Keratinocyte (primary cell): ENCODE measurements around the gene RASSF7. TPM values are rescaled to one million over a fixed set of nuclear protein-coding genes. Genes with fewer than 3 reads are reported as not detected.

Experiments
- DNase-seq: peaks from one replicate; pipeline ENCODE4 v3.0.0-alpha.2; 2011; ENCODE audit warnings: low read depth, missing footprints, low spot score
- FAIRE-seq: peaks from 2 replicates; lab custom pipeline; 2011; peaks lifted over from hg19 to GRCh38; lab: Jason Lieb, UNC
- H2AFZ ChIP-seq: 2 replicates; pipeline ENCODE4 v1.6.0; 2012; ENCODE audit warnings: low read length, control low read depth, inconsistent platforms; ENCODE audit not compliant: control insufficient read depth
- H3K27ac ChIP-seq: 2 replicates; pipeline ENCODE4 v1.5.1; 2011; ENCODE audit warnings: low read length; ENCODE audit not compliant: control insufficient read depth, insufficient read depth
- H3K27me3 ChIP-seq: 3 replicates; pipeline ENCODE4 v1.6.0; 2011; ENCODE audit warnings: low read length; ENCODE audit not compliant: control insufficient read depth, insufficient read depth; ENCODE audit errors: extremely low read depth
- H3K36me3 ChIP-seq, 2 experiments: 2 replicates in 1 of 2; 3 replicates in 1 of 2; pipeline ENCODE4 v1.5.1; 2011; ENCODE audit warnings: low read length in 2 of 2, mild to moderate bottlenecking in 1 of 2; ENCODE audit not compliant: control insufficient read depth in 2 of 2, insufficient read depth in 2 of 2; ENCODE audit errors: extremely low read depth in 1 of 2
- H3K4me1 ChIP-seq: 3 replicates; pipeline ENCODE4 v1.5.1; 2011; ENCODE audit warnings: low read length; ENCODE audit not compliant: control insufficient read depth, insufficient read depth; ENCODE audit errors: extremely low read depth
- H3K4me2 ChIP-seq: 3 replicates; pipeline ENCODE4 v1.6.0; 2011; ENCODE audit warnings: low read depth, low read length; ENCODE audit not compliant: control insufficient read depth, insufficient read depth; ENCODE audit errors: extremely low read depth
- H3K4me3 ChIP-seq, 3 experiments: fragments of 200-600 bp in 1 of 3; sonication (generic) in 1 of 3; 2 replicates in 2 of 3; 3 replicates in 1 of 3; pipeline ENCODE4 v1.5.1; 2011 to 2016; ENCODE audit warnings: low read length in 3 of 3, mild to moderate bottlenecking in 3 of 3, control low read depth in 2 of 3, inconsistent platforms in 1 of 3, low read depth in 1 of 3, mixed read lengths in 1 of 3, mixed run types in 1 of 3, moderate library complexity in 1 of 3; ENCODE audit not compliant: control insufficient read depth in 2 of 3, insufficient read depth in 2 of 3; ENCODE audit errors: extremely low read depth in 1 of 3
- H3K79me2 ChIP-seq: 2 replicates; pipeline ENCODE4 v1.6.0; 2012; ENCODE audit warnings: low read length; ENCODE audit not compliant: control insufficient read depth, insufficient read depth
- H3K9ac ChIP-seq: 3 replicates; pipeline ENCODE4 v1.6.0; 2011; ENCODE audit warnings: low read length; ENCODE audit not compliant: control insufficient read depth, insufficient read depth; ENCODE audit errors: extremely low read depth
- H3K9me1 ChIP-seq: 3 replicates; pipeline ENCODE4 v1.6.0; 2011; ENCODE audit warnings: low read length; ENCODE audit not compliant: control insufficient read depth, insufficient read depth; ENCODE audit errors: extremely low read depth
- H3K9me3 ChIP-seq: 2 replicates; pipeline ENCODE4 v1.5.1; 2012; ENCODE audit warnings: low read depth, low read length; ENCODE audit not compliant: control insufficient read depth
- H4K20me1 ChIP-seq: 3 replicates; pipeline ENCODE4 v1.6.0; 2011; ENCODE audit warnings: low read length; ENCODE audit not compliant: control insufficient read depth, insufficient read depth; ENCODE audit errors: extremely low read depth
- CTCF ChIP-seq, 3 experiments: IDR thresholded peaks in 1 of 3; conservative IDR thresholded peaks in 1 of 3; optimal IDR thresholded peaks in 1 of 3; 2 replicates in 2 of 3; 3 replicates in 1 of 3; pipeline versions ENCODE3 to v1.5.1; 2011; ENCODE audit warnings: low read length in 3 of 3, mild to moderate bottlenecking in 3 of 3, moderate library complexity in 2 of 3, control low read depth in 1 of 3, inconsistent platforms in 1 of 3; ENCODE audit not compliant: insufficient read depth in 2 of 3; ENCODE audit errors: extremely low read depth in 1 of 3
- EZH2 ChIP-seq: IDR thresholded peaks from one replicate; pipeline ENCODE4 v1.6.1; 2012; ENCODE audit warnings: inconsistent platforms, mild to moderate bottlenecking, low read length, moderate library complexity
- dilution Hi-C: fragments of 300-500 bp; cut with MboI; formaldehyde crosslinking; loops from one replicate; pipeline ENCODE4 v1.7.0; 2020; ENCODE audit warnings: low sequenced_read_pairs; ENCODE audit not compliant: extremely low pct_ligation_motif_present
- polyA plus RNA-seq, 5 experiments: library from polyadenylated mRNA; depleted of rRNA in 3 of 5; stranded (reverse) in 3 of 5; stranded (forward) in 1 of 5; unstranded in 1 of 5; fragments of >200 nt; gene quantifications; 1 replicate in 1 of 5; 2 replicates in 3 of 5; 3 replicates in 1 of 5; pipeline versions ENCODE4 v1.2.1 to v1.2.3, GENCODE V29; 2011 to 2012; ENCODE audit warnings: missing spikeins in 2 of 5, low read depth in 1 of 5, low replicate concordance in 1 of 5

The RASSF7 gene
- polyA plus RNA-seq, 1 donor (not counting 4 experiments of a cell fraction or from before 2014, with no cell fraction given): 24.3 TPM

- Histone ChIP-seq H3K27me3 (no peaks in the 10 kb centered on the region), H3K36me3 (peaks cover 6 to 9% of the 10 kb centered on the region in 2 experiments), H3K27ac (peak overlapping the region; percentile 90), H3K4me1 (peaks cover 20% of the 10 kb centered on the region), H2AFZ (no peak overlapping the region), H3K79me2 (no peaks in the 10 kb centered on the region), H3K4me3 (no peak overlapping the region), H4K20me1 (no peaks in the 10 kb centered on the region), H3K4me2 (peak overlapping the region; percentile 45), H3K9ac (peak overlapping the region; percentile 60), H3K9me1 (no peaks in the 10 kb centered on the region), H3K9me3 (peaks cover 3% of the 10 kb centered on the region)
- no peak for TF ChIP-seq EZH2
- TF ChIP-seq CTCF (optimal IDR thresholded peaks at IDR 0.05 in 1 of 3, IDR thresholded peaks at IDR 0.05 in 1 of 3, conservative IDR thresholded peaks at IDR 0.05 in 1 of 3; ENCODE audit: extremely low read depth in 1 of 3, insufficient read depth in 2 of 3, low read length in 3 of 3): no peak
- dilution Hi-C loops: no loop called here
- FAIRE-seq (no peak), DNase-seq (no peak)
Measured at GRCh38 chr11:514606-515005, 46.2 kb upstream of the RASSF7 start.

DNA sequence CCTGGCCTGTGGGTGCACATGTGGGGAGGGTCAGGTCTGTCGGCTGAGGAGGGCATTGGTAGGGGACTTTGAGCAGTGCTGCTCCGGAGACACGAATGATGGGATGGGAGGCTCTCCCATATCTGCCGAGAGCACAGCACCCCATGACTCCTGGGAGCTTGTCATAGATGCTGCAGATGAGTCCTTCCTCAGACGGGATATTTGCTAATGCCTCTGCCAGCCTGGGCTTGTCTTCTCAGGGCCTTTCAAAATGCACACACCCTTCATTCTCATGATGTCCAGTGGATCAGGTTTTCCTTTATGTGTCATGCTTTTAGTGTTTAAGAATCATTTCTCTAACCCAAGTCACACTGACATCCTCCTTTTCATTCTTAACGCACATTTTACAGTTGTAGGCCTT lies 45.6 kb upstream of the RASSF7 start:
- peaks cover 4 to 5% of the 10 kb centered on the region in 2 experiments for H3K36me3 ChIP-seq
- no peaks in the 10 kb centered on the region for H3K79me2 ChIP-seq
- H3K9me3 ChIP-seq: peaks cover 3% of the 10 kb centered on the region
- H2AFZ ChIP-seq: peak overlapping the region; percentile 69
- peaks cover 20% of the 10 kb centered on the region for H3K4me1 ChIP-seq
- peak overlapping the region; percentile 90 for H3K27ac ChIP-seq
- no peak overlapping the region for H3K4me3 ChIP-seq
- H3K9ac ChIP-seq: peak overlapping the region; percentile 60
- no peaks in the 10 kb centered on the region for H4K20me1 ChIP-seq
- dilution Hi-C loops: no loop called here
- peak overlapping the region; percentile 45 for H3K4me2 ChIP-seq
- DNase-seq: peak; percentile 79
- H3K9me1 ChIP-seq: no peaks in the 10 kb centered on the region
- TF ChIP-seq CTCF (optimal IDR thresholded peaks at IDR 0.05 in 1 of 3, IDR thresholded peaks at IDR 0.05 in 1 of 3, conservative IDR thresholded peaks at IDR 0.05 in 1 of 3; ENCODE audit: extremely low read depth in 1 of 3, insufficient read depth in 2 of 3, low read length in 3 of 3) (no peak), EZH2 (no peak)
- H3K27me3 ChIP-seq: no peaks in the 10 kb centered on the region
- peak; percentile 99 for FAIRE-seq
